NB4 (cell line): ENCODE results near the gene STAB2.

Experiments used
- MYC ChIP-seq: IDR thresholded peaks from 2 replicates; pipeline ENCODE4 v1.6.1; 2011; ENCODE audit warnings: low read depth, low read length
- POLR2A ChIP-seq: IDR thresholded peaks from 2 replicates; pipeline ENCODE4 v1.6.1; 2011; ENCODE audit warnings: mild to moderate bottlenecking; ENCODE audit not compliant: insufficient read length; ENCODE audit errors: extremely low read depth
- TF ChIP-seq, protein P1 (sequence below): IDR thresholded peaks from one replicate; pipeline ENCODE4 v1.5.1; 2012; ENCODE audit warnings: low read depth, low read length
- TF ChIP-seq, protein P2 (sequence below): IDR thresholded peaks from 2 replicates; pipeline ENCODE4 v1.6.1; 2011; ENCODE audit warnings: low read depth, low read length

DNA sequence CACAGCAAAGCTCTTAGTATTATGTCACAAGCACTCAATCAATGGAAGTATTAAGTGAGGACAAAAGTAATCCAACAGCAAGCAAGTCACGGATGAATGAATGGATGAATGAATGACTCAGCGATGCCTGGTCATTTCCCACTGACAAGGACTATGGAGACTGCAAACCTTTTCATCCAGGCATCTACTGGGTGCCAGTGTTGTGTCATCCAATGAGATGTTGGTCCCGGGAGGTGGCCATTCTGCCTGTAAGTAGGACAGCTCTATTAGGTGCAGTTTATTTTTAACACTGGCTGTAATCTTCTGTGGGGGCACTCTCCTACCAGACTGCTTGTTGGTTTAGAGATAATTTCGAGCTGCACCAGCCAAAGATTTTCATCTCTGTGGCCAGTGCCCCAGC, 39.4 kb downstream of the STAB2 start:
- TF ChIP-seq, protein P1, sequence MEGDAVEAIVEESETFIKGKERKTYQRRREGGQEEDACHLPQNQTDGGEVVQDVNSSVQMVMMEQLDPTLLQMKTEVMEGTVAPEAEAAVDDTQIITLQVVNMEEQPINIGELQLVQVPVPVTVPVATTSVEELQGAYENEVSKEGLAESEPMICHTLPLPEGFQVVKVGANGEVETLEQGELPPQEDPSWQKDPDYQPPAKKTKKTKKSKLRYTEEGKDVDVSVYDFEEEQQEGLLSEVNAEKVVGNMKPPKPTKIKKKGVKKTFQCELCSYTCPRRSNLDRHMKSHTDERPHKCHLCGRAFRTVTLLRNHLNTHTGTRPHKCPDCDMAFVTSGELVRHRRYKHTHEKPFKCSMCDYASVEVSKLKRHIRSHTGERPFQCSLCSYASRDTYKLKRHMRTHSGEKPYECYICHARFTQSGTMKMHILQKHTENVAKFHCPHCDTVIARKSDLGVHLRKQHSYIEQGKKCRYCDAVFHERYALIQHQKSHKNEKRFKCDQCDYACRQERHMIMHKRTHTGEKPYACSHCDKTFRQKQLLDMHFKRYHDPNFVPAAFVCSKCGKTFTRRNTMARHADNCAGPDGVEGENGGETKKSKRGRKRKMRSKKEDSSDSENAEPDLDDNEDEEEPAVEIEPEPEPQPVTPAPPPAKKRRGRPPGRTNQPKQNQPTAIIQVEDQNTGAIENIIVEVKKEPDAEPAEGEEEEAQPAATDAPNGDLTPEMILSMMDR = no peak
- TF ChIP-seq MYC (no peak), POLR2A (no peak)
- TF ChIP-seq, protein P2, sequence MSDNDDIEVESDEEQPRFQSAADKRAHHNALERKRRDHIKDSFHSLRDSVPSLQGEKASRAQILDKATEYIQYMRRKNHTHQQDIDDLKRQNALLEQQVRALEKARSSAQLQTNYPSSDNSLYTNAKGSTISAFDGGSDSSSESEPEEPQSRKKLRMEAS = no peak
